ENCODE data around the gene ALPP. TPM values are rescaled to one million over a fixed set of nuclear protein-coding genes. Genes with fewer than 3 reads are reported as not detected.
"Not testable (repeated sequence)": the region's sequence is repeated elsewhere in the genome, so short reads cannot be mapped to it uniquely, and the experiment has no call there.

Gene ALPP
- total RNA-seq, 4 donors from 2014 or later = not detected

GRCh38 chr2:232361646-232362045 lies 16.9 kb upstream of the ALPP start:
- Histone ChIP-seq H3K27me3 (peaks cover 5% of the 10 kb centered on the region), H3K4me3 (no peak overlapping the region), H3K27ac (no peak overlapping the region), H3K9me3 (no peaks in the 10 kb centered on the region), H3K4me1 (no peaks in the 10 kb centered on the region), H3K36me3 (no peaks in the 10 kb centered on the region)
- no peak for TF ChIP-seq POLR2A (IDR thresholded peaks at IDR 0.05)
- TF ChIP-seq POLR2AphosphoS5 (IDR thresholded peaks at IDR 0.05) = no peak
- no peak for TF ChIP-seq CTCF (IDR thresholded peaks at IDR 0.05)
- TF ChIP-seq EP300 (IDR thresholded peaks at IDR 0.05) = no peak
- peak in 1 of 2 donors; percentile 11 for DNase-seq (ENCODE audit: low spot score in 2 of 2)
- 89% methylated on average over 5 of the region's 5 CpGs for WGBS

- peak; percentile 18 to 43 for DNase-seq (ENCODE audit: low spot score in 2 of 2)
- Histone ChIP-seq H3K27ac (no peak overlapping the region), H3K9me3 (no peaks in the 10 kb centered on the region), H3K4me3 (no peak overlapping the region), H3K27me3 (peaks cover 7% of the 10 kb centered on the region), H3K36me3 (no peaks in the 10 kb centered on the region), H3K4me1 (no peaks in the 10 kb centered on the region)
- WGBS = 91% methylated on average over 7 of the region's 8 CpGs
- no peak for TF ChIP-seq EP300 (IDR thresholded peaks at IDR 0.05)
- TF ChIP-seq POLR2AphosphoS5 (IDR thresholded peaks at IDR 0.05) = no peak
- no peak for TF ChIP-seq POLR2A (IDR thresholded peaks at IDR 0.05)
- no peak for TF ChIP-seq CTCF (IDR thresholded peaks at IDR 0.05)
Observed at GRCh38 chr2:232362174-232362900, 16.2 kb upstream of the ALPP start.

GRCh38 chr2:232363064-232363783 lies 15.3 kb upstream of the ALPP start:
- not testable (repeated sequence) for H3K36me3 ChIP-seq, H3K9me3 ChIP-seq, H3K27ac ChIP-seq, H3K4me1 ChIP-seq
- 82% methylated on average over 10 of the region's 12 CpGs for WGBS
- peaks cover 14% of the 10 kb centered on the region for H3K27me3 ChIP-seq
- H3K4me3 ChIP-seq = peak overlapping the region; percentile 22
- peak; percentile 38 to 44 for DNase-seq (ENCODE audit: low spot score in 2 of 2)

GRCh38 chr2:232363784-232364615 lies 14.6 kb upstream of the ALPP start:
- 65% methylated on average over 14 of the region's 14 CpGs for WGBS
- peak overlapping the region; percentile 22 for H3K4me3 ChIP-seq
- no peaks in the 10 kb centered on the region for H3K4me1 ChIP-seq
- H3K9me3 ChIP-seq = no peaks in the 10 kb centered on the region
- peaks cover 14% of the 10 kb centered on the region for H3K27me3 ChIP-seq
- no peaks in the 10 kb centered on the region for H3K36me3 ChIP-seq
- H3K27ac ChIP-seq = no peak overlapping the region
- TF ChIP-seq POLR2A (IDR thresholded peaks at IDR 0.05) (no peak), EP300 (IDR thresholded peaks at IDR 0.05) (no peak), POLR2AphosphoS5 (IDR thresholded peaks at IDR 0.05) (no peak), CTCF (IDR thresholded peaks at IDR 0.05) (no peak)
- peak; percentile 37 to 43 for DNase-seq (ENCODE audit: low spot score in 2 of 2)

- 80% methylated on average over 5 of the region's 18 CpGs for WGBS
Observed at GRCh38 chr2:232364806-232365594, 13.6 kb upstream of the ALPP start.

More at GRCh38 chr2:232364806-232365594, 13.6 kb upstream of the ALPP start:
- not testable (repeated sequence) for H3K4me3 ChIP-seq, H3K9me3 ChIP-seq, H3K4me1 ChIP-seq, H3K27ac ChIP-seq, H3K36me3 ChIP-seq
- DNase-seq (ENCODE audit: low spot score in 2 of 2) = peak; percentile 35 to 38
- peaks cover 14% of the 10 kb centered on the region for H3K27me3 ChIP-seq
